SK-N-SH treated with all-trans-retinoic acid at 6 μM for 48 hours (cell line): ENCODE results near the gene ELMOD3.

Experiments used
- ATAC-seq: fragments of 200-7000 bp; cut with Tn5 transposase; 3 replicates; pipeline ENCODE4 v1.9.1; 2020; ENCODE audit warnings: mild to moderate bottlenecking, moderate library complexity
- ARNTL ChIP-seq: fragments of 450-650 bp; formaldehyde crosslinking; IDR thresholded peaks from 2 replicates; pipeline ENCODE4 v1.5.0; 2020; ENCODE audit warnings: low read depth, mild to moderate bottlenecking, moderate library complexity, borderline replicate concordance
- CREB5 ChIP-seq: fragments of 250-450 bp; sonication (Bioruptor Pico); IDR thresholded peaks from 2 replicates; pipeline ENCODE4 v1.5.1; 2020; ENCODE audit warnings: low read depth, mild to moderate bottlenecking, moderate library complexity
- CSDC2 ChIP-seq: fragments of 250-450 bp; sonication (Bioruptor Pico); IDR thresholded peaks from 2 replicates; pipeline ENCODE4 v1.5.0; 2020; ENCODE audit warnings: mild to moderate bottlenecking, moderate library complexity
- ESRRG ChIP-seq: fragments of 250-450 bp; sonication (Bioruptor Pico); IDR thresholded peaks from 2 replicates; pipeline ENCODE4 v1.6.1; 2021; ENCODE audit warnings: mild to moderate bottlenecking
- GLIS3 ChIP-seq: fragments of 250-450 bp; sonication (Bioruptor Pico); IDR thresholded peaks from 2 replicates; pipeline ENCODE4 v1.5.0; 2020; ENCODE audit warnings: mild to moderate bottlenecking, moderate library complexity
- ISL1 ChIP-seq: fragments of 250-450 bp; sonication (Bioruptor Pico); IDR thresholded peaks from 2 replicates; pipeline ENCODE4 v2.1.2; 2022; ENCODE audit warnings: mild to moderate bottlenecking, moderate library complexity
- OSR1 ChIP-seq: fragments of 250-450 bp; sonication (Bioruptor Pico); IDR thresholded peaks from 2 replicates; pipeline ENCODE4 v1.8.0; 2022; ENCODE audit warnings: moderate library complexity, mild to moderate bottlenecking, inconsistent platforms
- PATZ1 ChIP-seq: fragments of 250-450 bp; sonication (Bioruptor Pico); IDR thresholded peaks from 2 replicates; pipeline ENCODE4 v1.8.0; 2020; ENCODE audit warnings: mild to moderate bottlenecking, moderate library complexity, borderline replicate concordance
- PPARA ChIP-seq: fragments of 250-450 bp; sonication (Bioruptor Pico); IDR thresholded peaks from 2 replicates; pipeline ENCODE4 v1.5.0; 2020; ENCODE audit warnings: mild to moderate bottlenecking, borderline replicate concordance
- SNAI2 ChIP-seq: fragments of 250-450 bp; sonication (Bioruptor Pico); IDR thresholded peaks from 2 replicates; pipeline ENCODE4 v1.5.0; 2020; ENCODE audit warnings: mild to moderate bottlenecking, moderate library complexity
- TCF4 ChIP-seq: fragments of 250-450 bp; sonication (Bioruptor Pico); IDR thresholded peaks from 2 replicates; pipeline ENCODE4 v1.8.0; 2021; ENCODE audit warnings: mild to moderate bottlenecking, moderate library complexity, borderline replicate concordance
- TOX ChIP-seq: fragments of 250-450 bp; sonication (Bioruptor Pico); IDR thresholded peaks from 2 replicates; pipeline ENCODE4 v1.8.0; 2021; ENCODE audit warnings: mild to moderate bottlenecking, moderate library complexity, borderline replicate concordance
- ZC3H10 ChIP-seq: fragments of 250-450 bp; sonication (Bioruptor Pico); IDR thresholded peaks from 2 replicates; pipeline ENCODE4 v1.5.1; 2021; ENCODE audit warnings: mild to moderate bottlenecking, moderate library complexity
- ZFP3 ChIP-seq: fragments of 250-450 bp; sonication (Bioruptor Pico); IDR thresholded peaks from 2 replicates; pipeline ENCODE4 v1.5.0; 2020; ENCODE audit warnings: mild to moderate bottlenecking, moderate library complexity
- ZFP30 ChIP-seq: fragments of 450-650 bp; formaldehyde crosslinking; IDR thresholded peaks from 2 replicates; pipeline ENCODE4 v1.5.0; 2022; ENCODE audit warnings: mild to moderate bottlenecking, moderate library complexity
- ZNF8 ChIP-seq: fragments of 450-650 bp; formaldehyde crosslinking; IDR thresholded peaks from 2 replicates; pipeline ENCODE4 v1.5.0; 2020; ENCODE audit warnings: mild to moderate bottlenecking, moderate library complexity
- TF ChIP-seq, protein P1 (sequence below): fragments of 250-450 bp; sonication (Bioruptor Pico); IDR thresholded peaks from 2 replicates; pipeline ENCODE4 v1.5.1; 2021; ENCODE audit warnings: mild to moderate bottlenecking, moderate library complexity
- TF ChIP-seq, protein P2 (sequence below): fragments of 250-450 bp; sonication (Bioruptor Pico); IDR thresholded peaks from 2 replicates; pipeline ENCODE4 v1.8.0; 2021; ENCODE audit warnings: low read depth, mild to moderate bottlenecking, moderate library complexity, borderline replicate concordance

The ELMOD3 gene

DNA sequence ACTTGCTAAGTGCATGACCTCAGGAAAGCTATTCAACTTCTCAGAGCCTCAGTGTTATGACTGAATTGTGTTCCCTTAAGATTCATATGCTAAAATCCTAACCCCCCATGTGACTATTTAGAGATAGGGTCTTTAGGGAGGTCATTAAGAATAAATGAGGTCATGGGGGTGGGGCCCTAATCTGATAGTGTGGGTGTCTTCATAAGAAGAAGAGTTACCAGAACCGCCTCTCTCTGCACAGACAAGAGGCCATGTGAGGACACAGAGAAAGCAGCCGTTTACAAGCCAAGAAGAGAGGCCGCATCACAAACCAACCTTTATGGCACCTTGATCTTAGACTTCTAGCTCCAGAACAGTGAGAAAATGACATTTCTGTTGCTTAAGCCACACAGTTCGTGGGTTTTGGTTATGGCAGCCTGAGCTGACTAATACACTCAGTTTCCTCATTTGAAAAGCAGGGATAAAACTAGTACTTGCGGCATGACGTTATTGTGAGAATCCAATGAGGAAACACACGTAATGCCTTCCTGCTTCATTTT, 73.8 kb downstream of the ELMOD3 start (continued):
- TF ChIP-seq, protein P1, sequence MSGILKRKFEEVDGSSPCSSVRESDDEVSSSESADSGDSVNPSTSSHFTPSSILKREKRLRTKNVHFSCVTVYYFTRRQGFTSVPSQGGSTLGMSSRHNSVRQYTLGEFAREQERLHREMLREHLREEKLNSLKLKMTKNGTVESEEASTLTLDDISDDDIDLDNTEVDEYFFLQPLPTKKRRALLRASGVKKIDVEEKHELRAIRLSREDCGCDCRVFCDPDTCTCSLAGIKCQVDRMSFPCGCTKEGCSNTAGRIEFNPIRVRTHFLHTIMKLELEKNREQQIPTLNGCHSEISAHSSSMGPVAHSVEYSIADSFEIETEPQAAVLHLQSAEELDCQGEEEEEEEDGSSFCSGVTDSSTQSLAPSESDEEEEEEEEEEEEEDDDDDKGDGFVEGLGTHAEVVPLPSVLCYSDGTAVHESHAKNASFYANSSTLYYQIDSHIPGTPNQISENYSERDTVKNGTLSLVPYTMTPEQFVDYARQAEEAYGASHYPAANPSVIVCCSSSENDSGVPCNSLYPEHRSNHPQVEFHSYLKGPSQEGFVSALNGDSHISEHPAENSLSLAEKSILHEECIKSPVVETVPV (CRISPR knock-in tag) = no peak
- TF ChIP-seq ZFP30 (CRISPR knock-in tag) = no peak

GRCh38 chr2:85429213-85429923, 74.8 kb downstream of the ELMOD3 start:
- TF ChIP-seq TOX (CRISPR knock-in tag) (no peak), TCF4 (CRISPR knock-in tag) (no peak), CSDC2 (CRISPR knock-in tag) (no peak), OSR1 (CRISPR knock-in tag) (no peak), ZFP3 (no peak), PATZ1 (CRISPR knock-in tag) (no peak), ZFP30 (CRISPR knock-in tag) (no peak), PPARA (no peak), ZNF8 (CRISPR knock-in tag) (no peak), GLIS3 (CRISPR knock-in tag) (no peak), CREB5 (CRISPR knock-in tag) (no peak)
- TF ChIP-seq, protein P2, sequence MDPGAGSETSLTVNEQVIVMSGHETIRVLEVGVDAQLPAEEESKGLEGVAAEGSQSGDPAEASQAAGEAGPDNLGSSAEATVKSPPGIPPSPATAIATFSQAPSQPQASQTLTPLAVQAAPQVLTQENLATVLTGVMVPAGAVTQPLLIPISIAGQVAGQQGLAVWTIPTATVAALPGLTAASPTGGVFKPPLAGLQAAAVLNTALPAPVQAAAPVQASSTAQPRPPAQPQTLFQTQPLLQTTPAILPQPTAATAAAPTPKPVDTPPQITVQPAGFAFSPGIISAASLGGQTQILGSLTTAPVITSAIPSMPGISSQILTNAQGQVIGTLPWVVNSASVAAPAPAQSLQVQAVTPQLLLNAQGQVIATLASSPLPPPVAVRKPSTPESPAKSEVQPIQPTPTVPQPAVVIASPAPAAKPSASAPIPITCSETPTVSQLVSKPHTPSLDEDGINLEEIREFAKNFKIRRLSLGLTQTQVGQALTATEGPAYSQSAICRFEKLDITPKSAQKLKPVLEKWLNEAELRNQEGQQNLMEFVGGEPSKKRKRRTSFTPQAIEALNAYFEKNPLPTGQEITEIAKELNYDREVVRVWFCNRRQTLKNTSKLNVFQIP (CRISPR knock-in tag) = no peak
- TF ChIP-seq, all 23 proteins: peak for 0
- ATAC-seq = no peak

GRCh38 chr2:85429924-85430289, 75.3 kb downstream of the ELMOD3 start:
- TF ChIP-seq ZFP30 (CRISPR knock-in tag) (no peak), GLIS3 (CRISPR knock-in tag) (no peak), TOX (CRISPR knock-in tag) (no peak), SNAI2 (CRISPR knock-in tag) (no peak), OSR1 (CRISPR knock-in tag) (no peak), PATZ1 (CRISPR knock-in tag) (no peak)
- no peak for ATAC-seq

GRCh38 chr2:85430752-85431569, 76.4 kb downstream of the ELMOD3 start:
- ATAC-seq = no peak
- TF ChIP-seq ZFP3 (no peak), GLIS3 (CRISPR knock-in tag) (no peak), ISL1 (no peak), ZNF8 (CRISPR knock-in tag) (no peak), ARNTL (no peak), ZC3H10 (CRISPR knock-in tag) (no peak), ESRRG (no peak)
- TF ChIP-seq, all 23 proteins: peak for 0
